Skin epidermis (tissue), 12 donors: ENCODE results near the gene SKAP1.
A peak's percentile ranks its signal among the peaks of the same experiment; 100 is the strongest.

Source experiments
- H3K27ac ChIP-seq, 21 experiments: fragments of 200-600 bp; sonication (generic) in 11 of 21; one replicate each; pipeline ENCODE4 v1.5.0; 2020; ENCODE audit warnings: mild to moderate bottlenecking in 3 of 21, inconsistent platforms in 2 of 21, moderate library complexity in 2 of 21
- H3K4me3 ChIP-seq, 7 experiments: fragments of 200-600 bp; sonication (generic) in 2 of 7; one replicate each; pipeline ENCODE4 v1.5.0; 2020; ENCODE audit warnings: inconsistent platforms in 2 of 7, mild to moderate bottlenecking in 2 of 7, moderate library complexity in 1 of 7

SKAP1 gene

GRCh38 chr17:48143629-48144028 lies 286.4 kb downstream of the SKAP1 start:
- Histone ChIP-seq H3K27ac (no peak overlapping the region), H3K4me3 (no peak overlapping the region)

GRCh38 chr17:48139944-48140343 lies 290.1 kb downstream of the SKAP1 start:
- Histone ChIP-seq H3K4me3 (no peak overlapping the region), H3K27ac (no peak overlapping the region)

GRCh38 chr17:48137656-48138055 lies 292.4 kb downstream of the SKAP1 start:
- no peak overlapping the region for H3K4me3 ChIP-seq
- H3K27ac ChIP-seq, result no peak overlapping the region

GRCh38 chr17:48134912-48135480 lies 295.0 kb downstream of the SKAP1 start:
- H3K27ac ChIP-seq, result no peak overlapping the region

GRCh38 chr17:48132385-48132784 lies 297.6 kb downstream of the SKAP1 start:
- no peak overlapping the region for H3K4me3 ChIP-seq

More at GRCh38 chr17:48134912-48135480, 295.0 kb downstream of the SKAP1 start:
- H3K4me3 ChIP-seq, result no peak overlapping the region

GRCh38 chr17:48131216-48131824 lies 298.7 kb downstream of the SKAP1 start:
- Histone ChIP-seq H3K4me3 (no peak overlapping the region), H3K27ac (no peak overlapping the region)

More at GRCh38 chr17:48132385-48132784, 297.6 kb downstream of the SKAP1 start:
- H3K27ac ChIP-seq, result no peak overlapping the region

GRCh38 chr17:48129981-48130380 lies 300.0 kb downstream of the SKAP1 start:
- H3K4me3 ChIP-seq, result no peak overlapping the region
- no peak overlapping the region for H3K27ac ChIP-seq

DNA sequence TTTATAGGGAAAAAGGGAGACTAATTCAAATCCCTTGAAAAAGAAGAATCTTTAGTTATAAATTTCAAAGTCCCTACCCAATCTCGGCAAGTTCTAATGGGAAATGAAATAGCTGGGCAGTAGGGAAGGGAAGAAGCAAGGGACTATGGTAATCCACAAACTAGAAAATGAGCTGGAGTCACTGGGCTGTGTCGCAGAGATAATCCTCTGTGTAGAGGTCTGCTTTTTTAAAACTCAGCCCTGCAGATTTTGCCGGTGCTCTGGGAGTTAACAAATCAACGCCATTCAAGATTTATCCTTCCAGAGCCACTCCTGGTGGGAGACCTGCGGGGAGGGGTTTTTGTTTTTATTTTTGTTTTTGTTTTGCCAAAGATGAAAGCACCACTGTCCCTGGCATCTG lies 301.6 kb downstream of the SKAP1 start:
- no peak overlapping the region for H3K27ac ChIP-seq

GRCh38 chr17:48127371-48128051 lies 302.5 kb downstream of the SKAP1 start:
- Histone ChIP-seq H3K4me3 (no peak overlapping the region), H3K27ac (peak overlapping the region in 1 of 21 experiments; percentile 40)

More for the DNA sequence above, 301.6 kb downstream of the SKAP1 start:
- H3K4me3 ChIP-seq, result no peak overlapping the region

DNA sequence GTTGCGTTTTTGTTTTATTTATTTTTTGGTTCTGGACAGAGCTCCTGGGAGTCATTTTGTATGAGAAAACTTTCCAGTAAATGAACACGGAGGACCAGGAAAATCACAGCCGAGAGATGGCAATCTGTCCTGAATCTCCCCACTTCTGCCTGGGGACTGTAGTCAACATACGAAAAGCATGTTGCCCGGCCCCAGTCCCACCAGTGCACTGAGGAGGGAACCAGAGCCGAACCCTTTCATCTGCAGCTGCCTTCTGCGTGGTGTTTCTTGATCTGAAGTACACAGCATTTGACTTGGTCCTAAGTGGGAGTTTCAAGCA lies 303.5 kb downstream of the SKAP1 start:
- no peak overlapping the region for H3K27ac ChIP-seq
- no peak overlapping the region for H3K4me3 ChIP-seq

GRCh38 chr17:48125829-48126531 lies 304.0 kb downstream of the SKAP1 start:
- H3K4me3 ChIP-seq, result no peak overlapping the region
- H3K27ac ChIP-seq, result peak overlapping the region in 1 of 21 experiments; percentile 11

- no peak overlapping the region for H3K4me3 ChIP-seq
- no peak overlapping the region for H3K27ac ChIP-seq
Measured at GRCh38 chr17:48123776-48124388, 306.1 kb downstream of the SKAP1 start.

- Histone ChIP-seq H3K27ac (no peak overlapping the region), H3K4me3 (no peak overlapping the region)
Measured at GRCh38 chr17:48123111-48123510, 306.9 kb downstream of the SKAP1 start.

- H3K27ac ChIP-seq, result peak overlapping the region in 1 of 21 experiments; percentile 1
- H3K4me3 ChIP-seq, result no peak overlapping the region
Measured at GRCh38 chr17:48122665-48123045, 307.4 kb downstream of the SKAP1 start.

DNA sequence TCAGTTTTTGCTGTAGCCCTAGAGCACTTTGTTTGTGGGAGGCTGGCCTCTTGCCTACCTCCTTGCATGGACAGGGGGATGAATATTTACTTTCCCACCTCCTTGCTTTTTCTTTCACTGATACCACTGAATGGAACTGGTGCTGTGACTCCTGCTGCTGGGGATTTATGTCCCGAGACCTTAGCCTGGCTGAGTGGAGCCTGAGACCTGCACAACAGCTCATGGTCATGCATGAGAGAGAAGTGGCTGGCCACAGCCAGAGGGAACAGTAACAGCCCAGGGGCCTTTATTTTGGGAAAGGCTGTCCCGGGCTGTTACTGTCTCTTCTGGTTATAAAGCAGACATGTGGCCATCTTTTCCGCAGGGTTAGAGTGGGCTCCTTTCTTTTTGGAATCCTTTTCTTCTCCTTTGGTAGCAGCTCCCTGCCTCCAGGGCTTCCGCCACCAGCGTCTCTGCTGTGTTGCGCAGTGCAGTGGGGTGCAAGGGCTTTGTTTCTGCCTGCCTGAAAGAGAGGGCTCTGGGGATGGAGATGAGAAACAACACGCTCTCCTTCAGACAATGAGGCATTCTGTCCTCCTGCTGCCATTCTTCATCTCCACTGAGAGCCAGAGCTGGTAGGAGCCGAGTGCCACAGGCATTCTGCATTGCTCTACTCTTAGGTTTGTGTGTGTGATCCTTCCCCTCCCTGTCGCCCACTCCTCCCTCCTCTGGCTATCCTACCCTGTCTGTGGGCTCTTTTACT lies 307.9 kb downstream of the SKAP1 start:
- H3K27ac ChIP-seq, result peak overlapping the region in 1 of 21 experiments; percentile 1
- H3K4me3 ChIP-seq, result no peak overlapping the region

DNA sequence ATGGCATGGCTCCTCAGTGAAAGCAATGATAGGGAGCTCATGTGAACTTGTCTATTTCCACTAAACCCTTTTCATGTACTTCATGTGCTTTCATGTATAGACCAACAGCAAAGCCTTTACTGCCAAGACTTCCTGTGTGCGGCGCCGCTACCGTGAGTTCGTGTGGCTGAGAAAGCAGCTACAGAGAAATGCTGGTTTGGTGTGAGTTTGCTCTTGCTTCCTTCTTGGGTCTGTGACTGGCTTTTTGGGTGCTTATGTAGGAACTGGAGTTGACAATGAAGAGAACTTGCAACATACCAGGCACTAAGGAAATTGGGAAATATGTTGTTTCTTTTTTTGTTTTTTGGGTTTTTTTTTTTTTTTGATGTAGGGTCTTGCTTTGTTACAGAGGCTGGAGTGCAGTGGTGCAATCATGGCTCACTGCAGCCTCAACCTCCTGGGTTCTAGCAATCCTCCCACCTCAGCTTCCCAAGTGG lies 316.8 kb downstream of the SKAP1 start:
- Histone ChIP-seq H3K27ac (peak overlapping the region in 9 of 21 experiments; percentile 17 to 62 (median 34)), H3K4me3 (no peak overlapping the region)

- Histone ChIP-seq H3K4me3 (no peak overlapping the region), H3K27ac (peak overlapping the region in 1 of 21 experiments; percentile 53)
Measured at GRCh38 chr17:48111937-48112241, 318.1 kb downstream of the SKAP1 start.

- Histone ChIP-seq H3K27ac (peak overlapping the region in 2 of 21 experiments; percentile 2 to 8), H3K4me3 (no peak overlapping the region)
Measured at GRCh38 chr17:48110761-48111160, 319.3 kb downstream of the SKAP1 start.
